DOHH2 (cell line): ENCODE measurements around the gene MGMT.

Experiments
- H3F3A ChIP-seq: fragments of 200-600 bp; sonication (generic), shearing (Covaris generic); 2 replicates; pipeline ENCODE4 v1.6.0; 2016; ENCODE audit warnings: antibody characterized with exemption, mild to moderate bottlenecking; ENCODE audit not compliant: control insufficient read depth, insufficient read depth
- H3K27ac ChIP-seq: fragments of 200-600 bp; sonication (generic); 2 replicates; pipeline ENCODE4 v1.5.1; 2014; ENCODE audit warnings: low read depth, mild to moderate bottlenecking, low read length, moderate library complexity
- H3K27me3 ChIP-seq: fragments of 200-600 bp; sonication (generic); 2 replicates; pipeline ENCODE4 v1.6.1; 2014; ENCODE audit warnings: mild to moderate bottlenecking, low read length, mixed read lengths; ENCODE audit not compliant: control insufficient read depth
- H3K36me3 ChIP-seq: fragments of 200-600 bp; sonication (generic); 2 replicates; pipeline ENCODE4 v1.6.1; 2014; ENCODE audit warnings: mild to moderate bottlenecking, low read length, moderate library complexity, mixed read lengths; ENCODE audit not compliant: control insufficient read depth
- H3K4me1 ChIP-seq: fragments of 200-600 bp; sonication (generic); 2 replicates; pipeline ENCODE4 v1.6.1; 2014; ENCODE audit warnings: mild to moderate bottlenecking, low read length, mixed read lengths; ENCODE audit not compliant: control insufficient read depth
- H3K4me2 ChIP-seq: fragments of 200-600 bp; sonication (generic); 2 replicates; pipeline ENCODE4 v1.6.0; 2014; ENCODE audit warnings: mild to moderate bottlenecking, low read length, moderate library complexity
- H3K4me3 ChIP-seq: fragments of 200-600 bp; sonication (generic); 2 replicates; pipeline ENCODE4 v1.5.1; 2014; ENCODE audit warnings: mild to moderate bottlenecking, low read length, mixed read lengths
- H3K79me2 ChIP-seq: fragments of 200-600 bp; sonication (generic); 2 replicates; pipeline ENCODE4 v1.6.1; 2014; ENCODE audit warnings: mild to moderate bottlenecking, low read length, mixed read lengths; ENCODE audit not compliant: control insufficient read depth
- H3K9me2 ChIP-seq: fragments of 200-600 bp; sonication (generic); replicated peaks from 2 replicates; pipeline ENCODE4 v1.6.1; 2014; ENCODE audit warnings: mild to moderate bottlenecking, low read length, mixed read lengths; ENCODE audit not compliant: control insufficient read depth
- H3K9me3 ChIP-seq: fragments of 200-600 bp; sonication (generic); 2 replicates; pipeline ENCODE4 v1.6.1; 2014; ENCODE audit warnings: antibody characterized with exemption, low read length, mixed read lengths; ENCODE audit not compliant: control insufficient read depth, insufficient read depth
- H4K20me1 ChIP-seq: fragments of 200-600 bp; sonication (generic); 2 replicates; pipeline ENCODE4 v1.6.0; 2014; ENCODE audit warnings: low read depth, mild to moderate bottlenecking, antibody characterized with exemption, low read length, moderate library complexity; ENCODE audit not compliant: control insufficient read depth, insufficient read depth
- CTCF ChIP-seq: fragments of 200-600 bp; sonication (generic); IDR thresholded peaks from one replicate; pipeline ENCODE4 v1.5.1; 2014; ENCODE audit warnings: antibody characterized with exemption, mild to moderate bottlenecking, low read depth, low read length; ENCODE audit not compliant: poor library complexity, severe bottlenecking
- EZH2phosphoT487 ChIP-seq: fragments of 200-600 bp; sonication (generic); IDR thresholded peaks from 2 replicates; pipeline ENCODE4 v1.6.1; 2017; ENCODE audit warnings: borderline replicate concordance, mild to moderate bottlenecking, antibody characterized with exemption, low read length, moderate library complexity, mixed read lengths

Gene MGMT

GRCh38 chr10:129514568-129515451 lies 47.8 kb downstream of the MGMT start:
- TF ChIP-seq EZH2phosphoT487 (no peak), CTCF (no peak)
- H3K4me3 ChIP-seq, result no peak overlapping the region
- H3K36me3 ChIP-seq, result no peaks in the 10 kb centered on the region
- H3K27me3 ChIP-seq, result no peaks in the 10 kb centered on the region
- H3K9me2 ChIP-seq, result no peaks in the 10 kb centered on the region
- no peaks in the 10 kb centered on the region; the same call in 1 of the 2 replicates for H3K79me2 ChIP-seq
- H3K9me3 ChIP-seq, result 0 out of 2 replicates have a peak, but pooled peaks cover 2% of the 10 kb centered on the region
- no peaks in the 10 kb centered on the region for H3K4me1 ChIP-seq
- no peaks in the 10 kb centered on the region; the same call in 1 of the 2 replicates for H3F3A ChIP-seq
- no peak overlapping the region for H3K4me2 ChIP-seq
- H4K20me1 ChIP-seq, result no peaks in the 10 kb centered on the region
- no peak overlapping the region for H3K27ac ChIP-seq

DNA sequence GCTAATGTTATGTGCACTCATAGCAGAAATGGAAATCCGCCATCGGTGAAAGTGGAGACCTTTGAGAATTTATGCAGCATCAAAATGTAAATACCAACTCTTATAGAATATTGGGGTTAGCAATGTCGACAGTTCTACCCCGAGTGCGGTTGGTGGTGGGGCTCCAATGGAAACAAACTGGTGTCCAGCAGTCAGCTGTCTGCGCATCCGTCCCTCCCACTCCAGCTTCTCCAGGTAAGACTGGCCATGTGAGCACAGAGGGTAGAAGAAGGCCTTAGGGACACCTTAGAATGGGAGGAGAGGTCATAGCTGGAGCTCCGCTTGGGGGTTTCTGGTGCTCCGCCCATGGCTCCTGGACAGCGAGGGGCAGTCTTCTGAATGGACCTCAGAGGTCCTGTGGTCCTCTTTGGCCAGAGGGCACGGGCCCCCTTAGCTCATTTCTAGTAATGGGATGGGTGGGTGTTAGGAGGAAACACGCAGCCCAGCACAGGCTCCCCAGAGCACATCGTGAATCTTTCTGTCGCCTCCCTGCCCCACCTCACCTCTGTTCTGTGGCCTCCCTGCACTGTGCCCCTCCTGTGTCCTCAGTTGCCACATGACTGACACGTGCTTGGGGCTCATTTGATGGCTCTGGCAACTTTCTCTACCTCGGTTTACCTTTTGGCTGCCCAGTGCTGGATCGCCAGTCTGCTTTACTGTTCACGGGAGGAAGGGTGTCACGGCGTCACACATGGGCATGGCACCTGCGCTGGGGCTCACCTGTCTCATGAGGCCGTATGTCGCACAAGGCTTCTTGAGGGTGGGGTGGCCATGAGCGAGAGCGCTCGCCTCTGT lies 50.0 kb downstream of the MGMT start:
- TF ChIP-seq CTCF (no peak), EZH2phosphoT487 (no peak)
- Histone ChIP-seq H3K9me3 (peaks cover 6% of the 10 kb centered on the region; the same call in 1 of the 2 replicates), H3K4me3 (no peak overlapping the region), H3K4me2 (no peak overlapping the region), H3K9me2 (no peaks in the 10 kb centered on the region), H3K79me2 (no peaks in the 10 kb centered on the region), H4K20me1 (no peaks in the 10 kb centered on the region), H3K4me1 (no peaks in the 10 kb centered on the region), H3F3A (no peaks in the 10 kb centered on the region; the same call in 1 of the 2 replicates), H3K36me3 (no peaks in the 10 kb centered on the region), H3K27me3 (no peaks in the 10 kb centered on the region), H3K27ac (no peak overlapping the region)

DNA sequence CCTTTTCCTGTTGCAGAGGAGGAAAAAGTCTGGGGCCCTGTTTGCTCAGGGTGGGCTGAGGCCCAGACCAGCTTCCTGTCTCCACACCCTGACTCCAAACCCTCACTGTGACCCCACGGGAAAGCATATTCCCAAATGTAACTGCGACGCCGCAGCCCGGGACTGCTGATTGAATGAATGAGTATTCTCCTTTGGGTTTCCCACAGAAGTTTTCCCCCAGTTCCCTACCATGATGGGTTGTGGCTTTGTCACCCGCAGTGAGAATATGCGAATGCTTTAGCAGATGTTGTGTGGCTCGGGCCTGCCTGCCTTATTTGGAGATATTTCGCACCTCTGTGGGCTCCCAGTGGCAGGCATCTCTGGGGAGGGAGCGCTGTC lies 50.6 kb downstream of the MGMT start:
- Histone ChIP-seq H4K20me1 (no peaks in the 10 kb centered on the region), H3K79me2 (no peaks in the 10 kb centered on the region), H3K36me3 (no peaks in the 10 kb centered on the region), H3K4me3 (no peak overlapping the region), H3K27me3 (no peaks in the 10 kb centered on the region), H3K27ac (no peak overlapping the region), H3K9me3 (peaks cover 6% of the 10 kb centered on the region; the same call in 1 of the 2 replicates), H3K4me2 (no peak overlapping the region), H3K9me2 (no peaks in the 10 kb centered on the region), H3F3A (no peaks in the 10 kb centered on the region; the same call in 1 of the 2 replicates), H3K4me1 (no peaks in the 10 kb centered on the region)
- no peak for TF ChIP-seq EZH2phosphoT487
- TF ChIP-seq CTCF, result no peak
